HG02981 (cell line): Measurements from ENCODE around the gene SLC25A22.
A peak's percentile ranks its signal among the peaks of the same experiment; 100 is the strongest.

Source experiments
- ATAC-seq: cut with Tn5 transposase; IDR thresholded peaks from one replicate; pipeline ENCODE4 v1.9.1; 2021; ENCODE audit warnings: mild to moderate bottlenecking, moderate library complexity; ENCODE audit not compliant: unreplicated experiment

The SLC25A22 gene

DNA sequence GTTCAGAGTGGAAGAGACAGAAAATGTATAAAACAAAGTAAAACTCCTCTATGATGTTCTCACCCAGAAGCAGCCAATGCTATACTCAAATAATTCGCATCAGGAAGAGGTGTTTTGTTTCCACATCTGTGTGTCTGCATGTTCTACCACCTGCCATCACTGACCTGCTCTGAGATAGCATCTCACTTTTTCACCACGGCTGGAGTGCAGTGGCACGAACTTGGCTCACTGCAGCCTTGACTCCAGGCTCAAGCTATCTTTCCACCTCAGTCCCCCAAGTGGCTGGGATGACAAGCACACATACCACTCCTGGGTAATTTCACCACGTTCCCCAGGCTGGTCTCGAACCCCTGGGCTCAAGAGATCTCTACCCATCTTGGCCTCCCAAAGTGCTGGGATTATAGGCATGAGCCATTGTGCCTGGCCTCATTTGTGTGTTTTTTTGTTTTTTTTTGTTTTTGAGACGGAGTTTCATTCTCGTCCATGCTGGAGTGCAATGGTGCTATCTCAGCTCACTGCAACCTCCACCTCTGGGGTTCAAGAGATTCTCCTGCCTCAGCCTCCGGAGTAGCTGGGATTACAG, 36.5 kb downstream of the SLC25A22 start:
- ATAC-seq, result no peak

DNA sequence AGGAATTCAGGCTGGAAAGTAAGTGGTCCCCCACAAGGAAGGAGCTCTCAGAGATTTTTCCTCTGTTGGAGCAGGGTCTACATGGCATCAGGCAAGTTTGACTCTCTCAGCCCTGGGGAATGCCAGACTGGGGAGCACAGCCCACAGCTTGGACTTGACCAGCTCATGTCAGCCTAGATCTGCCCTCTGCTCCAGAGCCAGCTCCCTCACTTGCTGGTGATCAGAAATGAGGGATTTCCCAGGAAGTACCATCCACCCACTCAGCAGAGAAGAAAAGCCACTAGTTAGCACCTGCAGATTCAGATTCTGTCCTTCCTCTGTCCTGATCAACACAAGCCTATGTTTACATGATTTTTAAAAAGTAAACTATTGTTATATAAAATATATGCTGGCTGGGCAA, 37.8 kb downstream of the SLC25A22 start:
- no peak for ATAC-seq

DNA sequence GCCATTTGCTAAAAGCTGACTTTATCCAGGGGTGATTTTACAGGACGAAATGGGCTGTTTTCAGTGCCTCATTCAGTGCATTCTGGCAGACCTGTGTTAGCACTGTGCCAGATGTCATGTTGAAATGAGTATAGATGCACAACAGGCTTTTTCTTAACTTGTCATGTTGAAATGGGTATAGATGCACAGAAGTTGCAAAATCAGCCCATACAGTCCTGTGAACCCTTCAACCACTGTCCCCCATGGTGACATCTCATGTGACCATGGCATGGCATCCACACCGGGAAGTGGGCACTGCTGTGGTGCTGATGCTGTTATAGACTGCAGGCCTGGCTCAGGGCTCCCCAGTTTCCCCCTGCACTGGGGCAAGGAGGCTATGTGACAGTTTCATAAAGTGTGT, 48.4 kb downstream of the SLC25A22 start:
- ATAC-seq, result no peak

DNA sequence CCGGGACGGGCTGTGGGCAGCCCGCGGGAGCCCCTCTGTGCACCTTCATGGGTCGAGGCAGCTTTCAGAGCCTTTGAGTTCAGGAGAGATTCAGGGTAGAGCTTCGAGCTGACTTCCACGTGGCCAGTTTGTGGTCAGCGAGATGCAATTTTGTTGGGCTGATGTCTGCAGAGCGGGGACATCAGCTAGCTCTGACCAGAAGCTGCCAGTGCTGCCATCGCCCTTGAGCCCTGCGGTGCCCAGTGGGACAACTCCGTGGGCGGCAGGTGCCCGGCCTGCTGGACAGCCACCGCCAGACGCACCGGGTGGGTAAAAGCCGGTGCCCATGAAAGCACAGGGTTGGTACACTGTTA, 50.1 kb downstream of the SLC25A22 start:
- peak; percentile 7 for ATAC-seq

DNA sequence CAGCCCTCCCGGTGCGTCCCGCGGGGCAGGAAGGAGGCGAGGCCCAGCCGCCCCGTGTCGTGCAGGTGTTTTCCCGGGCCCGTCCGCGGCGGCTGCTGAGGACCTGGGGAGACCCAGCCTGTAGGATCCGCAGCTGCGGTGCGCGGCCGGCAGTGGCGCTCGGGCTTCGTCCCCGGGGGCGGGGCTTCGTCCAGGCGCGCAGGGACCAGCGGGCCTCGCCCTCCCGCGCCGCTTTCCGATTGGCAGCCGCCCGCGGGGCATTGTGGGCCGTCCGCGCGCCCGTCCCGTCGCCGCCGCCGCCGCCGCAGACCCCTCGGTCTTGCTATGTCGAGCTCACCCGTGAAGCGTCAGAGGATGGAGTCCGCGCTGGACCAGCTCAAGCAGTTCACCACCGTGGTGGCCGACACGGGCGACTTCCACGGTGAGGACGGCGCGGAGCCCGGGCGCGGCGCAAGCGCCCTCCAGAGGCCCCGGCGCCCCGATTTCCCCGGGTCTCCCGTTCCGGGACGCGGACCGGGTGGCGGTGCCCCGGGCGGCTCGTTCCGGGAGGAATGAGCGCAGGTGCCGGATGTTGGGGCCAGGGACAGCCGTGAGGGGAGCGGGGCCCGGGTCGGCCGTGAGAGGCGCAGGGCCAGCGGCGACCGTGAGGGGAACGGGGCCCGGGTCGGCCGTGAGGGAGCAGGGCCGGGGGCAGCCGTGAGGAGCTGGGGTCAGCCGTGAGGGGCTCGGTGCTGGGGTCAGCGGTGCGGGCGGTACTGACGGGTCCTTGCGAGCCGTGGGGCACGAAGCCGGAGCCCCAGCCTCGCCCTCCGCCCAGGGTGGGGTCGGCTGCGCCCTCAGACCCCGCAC, 50.7 kb downstream of the SLC25A22 start, which contains the start of gene TALDO1:
Gene TALDO1 (plus strand): TSS at position 307 of the 849 bp plus-strand sequence. CDS start 18 bp downstream, at position 325.
- ATAC-seq, result peak; percentile 90

DNA sequence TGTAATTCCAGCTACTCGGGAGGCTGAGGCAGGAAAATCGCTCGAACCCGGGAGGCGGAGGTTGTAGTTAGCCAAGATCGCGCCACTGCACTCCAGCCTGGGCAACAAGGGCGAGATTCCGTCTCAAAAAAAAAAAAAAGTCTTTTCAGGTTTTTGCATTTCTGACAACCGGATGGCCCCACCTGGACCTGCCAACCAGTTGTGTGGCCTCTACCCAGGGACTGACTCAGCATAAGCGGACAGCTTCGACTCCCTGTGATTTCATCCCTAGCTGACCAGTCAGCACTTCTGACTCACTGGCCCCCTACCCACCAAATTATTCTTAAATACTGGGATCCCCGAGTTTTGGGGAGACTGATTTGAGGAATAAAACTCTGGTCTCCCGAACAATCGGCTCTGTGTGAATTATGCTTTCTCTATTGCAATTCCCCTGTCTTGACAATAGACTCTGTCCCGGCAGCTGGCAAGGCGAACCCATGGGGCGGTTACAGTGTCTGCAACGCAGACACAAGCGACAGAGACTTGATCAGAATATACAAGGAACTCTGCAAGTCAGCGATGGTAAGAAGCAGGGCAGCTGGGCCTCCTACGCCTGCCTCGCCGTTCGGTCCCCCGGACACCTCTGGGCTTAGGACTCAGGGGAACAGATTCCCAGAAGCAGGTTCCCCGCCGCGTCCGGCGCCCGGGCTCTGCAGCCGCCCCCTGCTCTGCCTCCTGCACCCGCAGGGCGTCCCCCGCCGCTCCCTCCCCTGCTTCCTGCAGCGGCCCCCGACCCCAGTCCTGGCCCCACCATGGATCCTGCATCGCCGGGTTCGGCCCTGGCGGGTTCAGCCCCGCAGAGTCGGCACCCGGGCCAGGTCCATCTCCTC, 51.6 kb downstream of the SLC25A22 start:
- ATAC-seq, result peak; percentile 31

DNA sequence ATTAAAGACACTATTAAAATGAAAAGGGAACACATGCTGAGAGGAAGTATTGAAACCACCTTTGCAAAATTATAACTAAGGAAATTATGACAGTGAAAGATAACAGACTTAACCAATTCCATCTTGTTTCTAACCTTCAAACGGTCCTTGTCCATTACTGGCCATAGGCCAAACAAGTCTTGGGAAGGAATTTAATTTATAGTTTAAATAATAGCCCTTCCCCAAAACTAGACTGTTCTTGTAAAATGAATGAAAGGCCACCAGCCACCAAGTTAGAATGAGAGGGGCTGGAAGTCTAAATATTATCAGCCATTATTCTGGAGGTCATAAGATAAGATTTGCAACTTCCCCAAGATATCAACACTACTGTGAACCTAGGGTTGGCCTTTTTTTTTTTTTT, 52.7 kb downstream of the SLC25A22 start:
- ATAC-seq, result no peak

DNA sequence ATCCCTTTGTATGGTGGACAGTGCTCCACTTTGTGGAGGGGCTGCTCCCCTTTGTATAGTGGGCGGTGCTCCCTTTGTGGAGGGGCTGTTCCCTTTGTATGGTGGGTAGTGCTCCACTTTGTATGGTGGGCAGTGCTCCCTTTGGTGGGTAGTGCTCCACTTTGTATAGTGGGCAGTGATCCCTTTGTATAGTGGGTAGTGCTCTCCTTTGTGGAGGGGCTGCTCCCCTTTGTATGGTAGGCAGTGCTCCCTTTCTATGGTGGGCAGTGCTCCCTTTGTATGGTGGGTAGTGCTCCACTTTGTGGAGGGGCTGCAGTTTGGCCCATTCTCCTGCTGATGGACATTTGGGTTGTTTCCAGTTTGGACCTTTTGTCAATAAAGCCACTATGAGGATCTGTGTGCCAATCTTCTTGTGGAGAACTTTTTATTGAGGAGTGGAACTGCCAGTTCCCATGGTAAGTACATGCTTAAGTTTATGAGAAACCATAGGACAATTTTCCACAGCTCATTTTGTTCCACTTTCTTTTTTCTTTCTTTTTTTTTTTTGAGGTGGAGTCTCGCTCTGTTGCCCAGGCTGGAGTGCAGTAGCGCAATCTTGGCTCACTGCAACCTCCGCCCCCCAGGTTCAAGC, 55.4 kb downstream of the SLC25A22 start:
- no peak for ATAC-seq

DNA sequence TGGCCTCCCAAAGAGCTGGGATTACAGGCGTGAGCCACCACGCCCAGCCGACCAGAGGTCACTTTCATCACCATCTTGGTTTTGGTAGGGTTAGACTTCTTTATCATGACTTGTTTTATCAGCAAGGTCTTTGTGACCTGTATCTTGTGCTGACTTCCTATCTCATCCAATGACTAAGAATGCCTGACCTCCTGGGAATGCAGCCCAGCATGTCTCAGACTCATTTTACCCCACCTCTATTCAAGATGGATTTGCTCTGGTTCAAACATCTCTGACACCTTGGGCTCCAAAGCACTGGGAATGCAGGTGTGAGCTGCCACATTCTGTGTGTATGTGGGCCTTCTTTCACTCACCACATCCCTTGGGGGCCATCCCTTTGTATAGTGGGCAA, 55.9 kb downstream of the SLC25A22 start:
- no peak for ATAC-seq
